PC-3 (cell line): Measurements from ENCODE around the gene TRIM71. TPM values are rescaled to one million over a fixed set of nuclear protein-coding genes. Genes with fewer than 3 reads are reported as not detected.

Source experiments
- ATAC-seq: fragments of 200-7000 bp; cut with Tn5 transposase; 2 replicates; pipeline ENCODE4 v1.9.1; 2020; ENCODE audit warnings: mild to moderate bottlenecking, moderate library complexity
- BruUV-seq: library from RNA; stranded (reverse); fragments of 400-500 nt; replicated peaks from 2 replicates; lab custom pipeline; 2021; lab: Mats Ljungman, UMichigan
- CTCF ChIA-PET: fragments of 300-600 bp; sonication (Branson Sonifier 250); formaldehyde crosslinking; loops from one replicate; lab custom pipeline; 2022; ENCODE audit warnings: antibody characterized with exemption; lab: Charles Lee
- POLR2A ChIA-PET: fragments of 300-600 bp; sonication (Branson Sonifier 250); formaldehyde crosslinking; loops from one replicate; lab custom pipeline; 2022; ENCODE audit warnings: antibody characterized with exemption; ENCODE audit not compliant: unreplicated experiment; lab: Charles Lee
- DNase-seq: peaks from one replicate; pipeline ENCODE4 v3.0.0-alpha.2; 2015
- H2AFZ ChIP-seq: fragments of 300-600 bp; sonication (generic); 2 replicates; pipeline ENCODE4 v1.6.0; 2016; ENCODE audit warnings: antibody characterized with exemption, low read length
- H3F3A ChIP-seq: fragments of 300-600 bp; sonication (generic); one replicate; pipeline ENCODE4 v1.6.0; 2017; ENCODE audit warnings: antibody characterized with exemption, low read length, control low read depth, mild to moderate bottlenecking; ENCODE audit not compliant: unreplicated experiment
- H3K27ac ChIP-seq: fragments of 300-600 bp; sonication (generic); 2 replicates; pipeline ENCODE4 v1.5.1; 2016; ENCODE audit warnings: mild to moderate bottlenecking, low read length
- H3K27me3 ChIP-seq: fragments of 300-600 bp; sonication (generic); 2 replicates; pipeline ENCODE4 v1.6.1; 2016; ENCODE audit warnings: low read length, mixed read lengths
- H3K36me3 ChIP-seq: fragments of 300-600 bp; sonication (generic); 2 replicates; pipeline ENCODE4 v1.6.1; 2016; ENCODE audit warnings: low read depth, mixed run types, low read length, mixed read lengths
- H3K4me1 ChIP-seq: fragments of 300-600 bp; sonication (generic); 2 replicates; pipeline ENCODE4 v1.5.1; 2016; ENCODE audit warnings: low read length; ENCODE audit not compliant: insufficient read depth
- H3K4me2 ChIP-seq: fragments of 300-600 bp; sonication (generic); 2 replicates; pipeline ENCODE4 v1.6.0; 2016; ENCODE audit warnings: low read length
- H3K4me3 ChIP-seq: fragments of 300-600 bp; sonication (generic); 2 replicates; pipeline ENCODE4 v1.5.1; 2016; ENCODE audit warnings: mild to moderate bottlenecking, low read length, mixed read lengths
- H3K79me2 ChIP-seq: fragments of 300-600 bp; sonication (generic); 2 replicates; pipeline ENCODE4 v1.6.1; 2017; ENCODE audit warnings: low read length, mixed read lengths
- H3K9ac ChIP-seq: fragments of 300-600 bp; sonication (generic); 2 replicates; pipeline ENCODE4 v1.6.0; 2016; ENCODE audit warnings: mild to moderate bottlenecking, low read length
- H3K9me2 ChIP-seq: fragments of 300-600 bp; sonication (generic); replicated peaks from 2 replicates; pipeline ENCODE4 v1.6.1; 2016; ENCODE audit warnings: mixed run types, low read length, mixed read lengths
- H3K9me3 ChIP-seq: fragments of 300-600 bp; sonication (generic); 2 replicates; pipeline ENCODE4 v1.6.1; 2016; ENCODE audit warnings: low read length, mixed read lengths
- H4K20me1 ChIP-seq: fragments of 300-600 bp; sonication (generic); 2 replicates; pipeline ENCODE4 v1.6.1; 2016; ENCODE audit warnings: low read length, mixed read lengths
- CTCF ChIP-seq: fragments of 300-600 bp; sonication (generic); conservative IDR thresholded peaks from 2 replicates; pipeline ENCODE4 v1.5.1; 2017; ENCODE audit warnings: antibody characterized with exemption, low read depth, mild to moderate bottlenecking, low read length
- EZH2 ChIP-seq: fragments of 300-600 bp; sonication (generic); IDR thresholded peaks from one replicate; pipeline ENCODE4 v1.6.1; 2017; ENCODE audit warnings: antibody characterized with exemption, mild to moderate bottlenecking, low read length; ENCODE audit not compliant: unreplicated experiment
- EZH2phosphoT487 ChIP-seq: fragments of 300-600 bp; sonication (generic); IDR thresholded peaks from 2 replicates; pipeline ENCODE4 v1.6.1; 2018; ENCODE audit warnings: mild to moderate bottlenecking, antibody characterized with exemption, low read length, borderline replicate concordance
- intact Hi-C: fragments of 100-400 bp; cut with micrococcal nuclease; formaldehyde crosslinking; loops from 2 replicates; pipeline ENCODE4 v1.9.0; 2023
- total RNA-seq: library from RNA; depleted of rRNA; stranded (reverse); fragments of >200 nt; gene quantifications from 2 replicates; pipeline ENCODE4 v1.2.3, GENCODE V29; 2014

TRIM71 gene
- total RNA-seq, 1 experiment from 2014 or later = 0.11 TPM

GRCh38 chr3:32867954-32868353 lies 50.2 kb downstream of the TRIM71 start:
- no peaks in the 10 kb centered on the region for H3F3A ChIP-seq
- H3K9me3 ChIP-seq = no peaks in the 10 kb centered on the region
- H3K4me2 ChIP-seq = no peak overlapping the region
- no peak overlapping the region for H2AFZ ChIP-seq
- H3K4me1 ChIP-seq = peaks cover 17% of the 10 kb centered on the region
- TF ChIP-seq CTCF = no peak
- TF ChIP-seq EZH2phosphoT487 = no peak
- TF ChIP-seq EZH2 = no peak
- no peaks in the 10 kb centered on the region for H4K20me1 ChIP-seq
- no peaks in the 10 kb centered on the region for H3K27me3 ChIP-seq
- no peaks in the 10 kb centered on the region for H3K9me2 ChIP-seq
- H3K27ac ChIP-seq = no peak overlapping the region
- intact Hi-C loops = no loop called here
- H3K4me3 ChIP-seq = no peak overlapping the region
- POLR2A ChIA-PET = no interaction called here
- no peak for ATAC-seq
- no TSS peak for BruUV-seq
- no peak for DNase-seq
- H3K9ac ChIP-seq = no peak overlapping the region
- CTCF ChIA-PET = interaction anchor here (0.6 kb wide), 1 partner anchor 20 kb away, joined by 3 read pairs; no protein-coding TSS in a partner anchor
- no peaks in the 10 kb centered on the region for H3K36me3 ChIP-seq
- H3K79me2 ChIP-seq = no peaks in the 10 kb centered on the region

GRCh38 chr3:32868719-32869512 lies 51.1 kb downstream of the TRIM71 start:
- H3K27me3 ChIP-seq = no peaks in the 10 kb centered on the region
- H3K9me2 ChIP-seq = no peaks in the 10 kb centered on the region
- TF ChIP-seq CTCF (no peak), EZH2 (no peak), EZH2phosphoT487 (no peak)
- H3F3A ChIP-seq = no peaks in the 10 kb centered on the region
- no peaks in the 10 kb centered on the region for H3K79me2 ChIP-seq
- no TSS peak for BruUV-seq
- H3K4me3 ChIP-seq = no peak overlapping the region
- peaks cover 26% of the 10 kb centered on the region for H3K4me1 ChIP-seq
- CTCF ChIA-PET = interaction anchor here (0.6 kb wide), 1 partner anchor 19 kb away, joined by 3 read pairs; no protein-coding TSS in a partner anchor
- no peaks in the 10 kb centered on the region for H4K20me1 ChIP-seq
- no peak overlapping the region for H3K9ac ChIP-seq
- no peak overlapping the region for H3K4me2 ChIP-seq
- no peak overlapping the region for H3K27ac ChIP-seq
- H3K36me3 ChIP-seq = no peaks in the 10 kb centered on the region
- H3K9me3 ChIP-seq = no peaks in the 10 kb centered on the region
- POLR2A ChIA-PET = no interaction called here
- ATAC-seq = no peak
- no peak overlapping the region for H2AFZ ChIP-seq
- no peak for DNase-seq
- intact Hi-C loops = no loop called here

GRCh38 chr3:32869513-32870047 lies 51.8 kb downstream of the TRIM71 start:
- H3K9me3 ChIP-seq = no peaks in the 10 kb centered on the region
- no peaks in the 10 kb centered on the region for H3K36me3 ChIP-seq
- ATAC-seq = no peak
- no peak overlapping the region for H3K9ac ChIP-seq
- no peak overlapping the region for H3K4me2 ChIP-seq
- ChIA-PET CTCF (interaction anchor here (0.7 kb wide), 1 partner anchor 137 kb away, joined by 3 read pairs; no protein-coding TSS in a partner anchor), POLR2A (no interaction called here)
- no peaks in the 10 kb centered on the region for H4K20me1 ChIP-seq
- H2AFZ ChIP-seq = no peak overlapping the region
- H3K9me2 ChIP-seq = no peaks in the 10 kb centered on the region
- TF ChIP-seq EZH2 (no peak), CTCF (no peak), EZH2phosphoT487 (no peak)
- no peak overlapping the region for H3K27ac ChIP-seq
- H3K4me1 ChIP-seq = peaks cover 29% of the 10 kb centered on the region
- no peaks in the 10 kb centered on the region for H3F3A ChIP-seq
- intact Hi-C loops = no loop called here
- DNase-seq = no peak
- no peaks in the 10 kb centered on the region for H3K27me3 ChIP-seq
- BruUV-seq = no TSS peak
- no peak overlapping the region for H3K4me3 ChIP-seq
- no peaks in the 10 kb centered on the region for H3K79me2 ChIP-seq
